Measurements from ENCODE around the gene XRCC3. TPM values are rescaled to one million over a fixed set of nuclear protein-coding genes. Genes with fewer than 3 reads are reported as not detected.

Gene XRCC3
- total and polyA plus RNA-seq, 2 of the 8 experiments (the other 6 are each of a cell fraction or from before 2014, with no cell fraction given) = 36.9 to 41.8 TPM

- H2BK20ac ChIP-seq (ENCODE audit: low read length) = no peak overlapping the region
- H3K79me1 ChIP-seq (ENCODE audit: low read depth, low read length) = peaks cover 7% of the 10 kb centered on the region; the same call in 1 of the 2 replicates
- H4K91ac ChIP-seq (replicated peaks; ENCODE audit: insufficient read length, low read length) = no peak overlapping the region
- DNase-seq (ENCODE audit: low read depth in 1 of 2, low spot score in 2 of 2) (no peak), FAIRE-seq (no peak)
- H3K27me3 ChIP-seq (replicated peaks in 1 of 4; ENCODE audit: control insufficient read depth in 3 of 4, extremely low read depth in 1 of 4, insufficient read depth in 3 of 4, low read length in 3 of 4) = no peaks in the 10 kb centered on the region
- H4K5ac ChIP-seq (ENCODE audit: insufficient read length, low read depth, low read length) = no peak overlapping the region
- no peak overlapping the region for H3K18ac ChIP-seq (ENCODE audit: extremely low read depth, low read length)
- no peak overlapping the region for H2BK12ac ChIP-seq (ENCODE audit: low read depth, low read length)
- H3K27ac ChIP-seq (ENCODE audit: low read depth, low read length) = no peak overlapping the region
- H3K4me3 ChIP-seq (ENCODE audit: extremely low read depth in 1 of 4, insufficient read depth in 2 of 4, low read depth in 3 of 4, low read length in 4 of 4) = no peak overlapping the region
- no peaks in the 10 kb centered on the region; a peak in 1 of 4 replicates for H3K9me3 ChIP-seq (ENCODE audit: insufficient read depth in 2 of 2, low read depth in 1 of 2, low read length in 1 of 2)
- no peak overlapping the region for H3K9ac ChIP-seq (replicated peaks in 1 of 4; ENCODE audit: extremely low read depth in 1 of 4, low read depth in 3 of 4, low read length in 3 of 4)
- H3K4me1 ChIP-seq (replicated peaks in 1 of 4; ENCODE audit: control insufficient read depth in 3 of 4, insufficient read depth in 4 of 4, low read length in 3 of 4) = no peaks in the 10 kb centered on the region
- H3K4me2 ChIP-seq (ENCODE audit: insufficient read depth in 1 of 2, low read depth in 2 of 2, low read length in 2 of 2) = no peak overlapping the region
- TF ChIP-seq FOSL1 (IDR thresholded peaks at IDR 0.05; ENCODE audit: insufficient read depth, low read depth, low read length) = no peak
- TF ChIP-seq MAX (IDR thresholded peaks at IDR 0.05) = no peak
- POLR2A ChIA-PET (ENCODE audit: partially characterized antibody) = interaction anchor here (0.8 kb wide), 1 partner anchor 19 kb away, joined by 4 read pairs; no protein-coding TSS in a partner anchor
- H3K4ac ChIP-seq (replicated peaks; ENCODE audit: insufficient read length, low read depth, low read length) = no peak overlapping the region
- no peak overlapping the region for H2AFZ ChIP-seq (ENCODE audit: low read length)
- H4K8ac ChIP-seq (ENCODE audit: extremely low read depth, insufficient read depth, low read length) = no peak overlapping the region
- H2AK5ac ChIP-seq (ENCODE audit: low read depth, low read length) = no peak overlapping the region
- no peaks in the 10 kb centered on the region for H3K23me2 ChIP-seq (ENCODE audit: low read depth, low read length)
- no peak overlapping the region for H3K23ac ChIP-seq (ENCODE audit: insufficient read length)
- no peaks in the 10 kb centered on the region; a peak in 1 of 4 replicates for H3K79me2 ChIP-seq (ENCODE audit: control insufficient read depth in 1 of 2, insufficient read depth in 2 of 2, low read length in 2 of 2)
- H3K14ac ChIP-seq (ENCODE audit: insufficient read length) = no peak overlapping the region
- no peak overlapping the region for H2BK5ac ChIP-seq (ENCODE audit: low read depth, low read length)
- CTCF ChIA-PET (ENCODE audit: partially characterized antibody) = interaction anchor here (0.6 to 2.1 kb wide), 4 partner anchors 16 to 970 kb away, joined by 3 to 8 read pairs (median 4); no protein-coding TSS in a partner anchor
- H3K36me3 ChIP-seq (ENCODE audit: control insufficient read depth in 2 of 4, insufficient read depth in 4 of 4, low read length in 3 of 4) = peaks cover 12 to 60% (median 33%) of the 10 kb centered on the region in 4 experiments; a peak in 7 of 8 replicates
- H3K56ac ChIP-seq (replicated peaks; ENCODE audit: insufficient read length, low read depth, low read length) = no peak overlapping the region
- 92% methylated on average over 13 of the region's 13 CpGs; no CpG with 5 or more reads in 1 of the 2 experiments for WGBS, 2 experiments (ENCODE audit: extremely low coverage in 1 of 2, insufficient coverage in 1 of 2, insufficient read length in 1 of 2, insufficient replicate concordance in 2 of 2, low coverage in 1 of 2, low lambda C conversion rate in 2 of 2, missing lambda C conversion rate in 1 of 2)
- H2BK15ac ChIP-seq (ENCODE audit: low read length) = no peak overlapping the region
- H2BK120ac ChIP-seq (replicated peaks; ENCODE audit: low read depth, low read length) = no peak overlapping the region
- peaks cover 0 to 3% of the 10 kb centered on the region in 2 experiments for H4K20me1 ChIP-seq (replicated peaks in 1 of 2; ENCODE audit: control insufficient read depth in 1 of 2, insufficient read depth in 2 of 2, low read length in 2 of 2)
Observed at GRCh38 chr14:103663506-103663905, 51.7 kb downstream of the XRCC3 start.

Measured in H1 (cell line).